IPS-NIHi11 (cell line): ENCODE measurements around the gene MTUS2.

ENCODE experiments used
- DNase-seq: peaks from one replicate; pipeline ENCODE4 v3.0.0; 2012; ENCODE audit warnings: mixed read lengths, low spot score

Gene MTUS2

GRCh38 chr13:29108068-29108786, 288.1 kb downstream of the MTUS2 start:
- no peak for DNase-seq

GRCh38 chr13:29109987-29110386, 289.8 kb downstream of the MTUS2 start:
- DNase-seq: no peak

DNA sequence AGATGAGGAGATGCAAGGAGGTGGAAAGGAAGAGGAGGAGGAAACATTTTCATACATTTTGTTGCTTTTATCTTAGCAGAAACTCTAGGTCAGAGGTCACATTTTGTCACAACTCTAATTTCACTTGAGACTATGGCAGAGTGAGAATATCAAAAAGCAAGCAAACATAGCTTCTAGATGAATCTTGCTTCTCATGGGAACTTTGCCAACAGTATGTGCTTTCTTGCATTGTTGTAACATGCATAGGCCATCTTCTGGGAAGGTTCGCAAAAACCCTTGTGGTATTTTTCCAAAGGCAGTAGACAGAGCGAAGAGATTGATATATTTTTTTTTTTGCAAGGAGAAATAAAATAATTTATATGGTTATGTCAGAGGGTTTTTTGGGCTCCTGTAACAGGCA, 291.3 kb downstream of the MTUS2 start:
- no peak for DNase-seq

DNA sequence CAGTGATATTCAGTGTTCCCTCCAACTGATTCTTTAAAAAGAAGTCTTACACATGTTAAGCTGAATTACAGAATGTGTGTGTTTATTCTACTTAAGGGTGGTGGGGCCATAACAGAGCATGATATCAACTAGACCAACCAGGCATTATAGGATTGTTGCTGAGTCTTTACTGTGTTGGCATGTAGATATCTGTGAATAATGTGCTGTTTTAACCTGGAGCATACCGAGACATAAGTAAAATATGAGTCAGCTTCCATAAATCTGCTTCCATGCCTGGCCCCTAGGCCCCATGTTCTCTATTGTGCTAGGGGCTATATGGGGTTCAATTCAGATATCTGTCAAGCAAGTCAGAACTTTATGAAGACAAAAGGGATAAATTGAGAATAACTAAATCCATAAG, 295.7 kb downstream of the MTUS2 start:
- no peak for DNase-seq

DNA sequence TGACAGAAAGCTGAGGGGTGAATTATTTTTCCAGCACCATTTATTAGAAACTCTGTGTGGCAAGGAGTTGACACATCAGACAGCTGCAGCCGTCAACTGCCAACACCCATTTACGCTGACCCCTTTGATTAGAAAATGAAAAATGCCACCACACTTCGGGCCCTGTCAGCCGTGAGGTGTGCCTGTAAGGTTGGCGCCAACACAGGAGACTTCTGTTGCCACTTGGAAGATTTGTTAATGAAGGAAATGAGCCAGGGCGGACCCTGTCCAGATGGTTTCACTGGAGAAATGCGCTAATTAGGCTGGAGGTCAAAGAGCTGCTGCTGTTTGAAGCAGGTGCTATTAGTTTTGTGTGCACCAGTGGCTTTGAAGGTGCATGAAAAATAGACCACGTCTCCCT, 297.5 kb downstream of the MTUS2 start:
- DNase-seq: no peak

DNA sequence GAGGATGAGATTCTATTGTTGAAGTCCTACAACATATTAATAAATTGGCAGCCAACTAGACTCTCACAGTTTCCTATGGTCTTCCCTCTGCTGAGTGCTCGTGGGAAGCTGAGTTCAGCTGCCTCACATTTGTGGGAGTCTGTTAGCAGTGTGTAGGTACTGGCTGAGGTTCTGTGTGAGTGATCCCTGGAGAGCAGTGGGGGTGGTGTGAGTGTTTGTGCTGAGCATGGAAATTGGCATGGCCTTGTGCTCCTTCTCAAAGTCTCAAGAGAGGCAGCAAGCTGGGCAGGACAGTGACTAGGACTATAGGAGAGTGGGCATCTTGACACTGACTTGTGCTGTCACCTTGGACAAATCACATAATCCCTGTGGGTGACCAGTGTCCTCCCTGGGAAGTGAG, 298.3 kb downstream of the MTUS2 start:
- no peak for DNase-seq

GRCh38 chr13:29125191-29125933, 305.2 kb downstream of the MTUS2 start:
- DNase-seq: peak; percentile 15

GRCh38 chr13:29125934-29126424, 305.8 kb downstream of the MTUS2 start:
- DNase-seq: no peak

GRCh38 chr13:29129616-29130015, 309.5 kb downstream of the MTUS2 start:
- no peak for DNase-seq

DNA sequence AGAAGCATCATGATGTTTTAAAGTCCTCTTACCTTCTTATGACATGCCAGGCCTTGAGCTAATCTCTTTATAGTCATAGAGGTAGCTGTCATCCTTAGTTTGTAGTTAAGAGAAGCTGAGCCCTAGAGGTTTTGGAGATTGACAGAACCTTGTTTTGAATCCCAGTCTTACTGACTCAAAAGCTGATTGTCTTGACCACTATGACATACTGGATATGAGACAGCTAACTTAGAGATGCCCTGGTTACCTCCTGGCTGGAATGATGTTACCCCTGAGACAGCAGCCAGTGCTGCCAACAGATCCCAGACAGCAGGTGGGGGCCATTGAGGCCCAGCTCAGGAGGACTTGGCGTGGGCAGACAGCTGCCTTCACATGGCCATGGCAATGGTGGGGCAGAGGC, 311.0 kb downstream of the MTUS2 start:
- no peak for DNase-seq

DNA sequence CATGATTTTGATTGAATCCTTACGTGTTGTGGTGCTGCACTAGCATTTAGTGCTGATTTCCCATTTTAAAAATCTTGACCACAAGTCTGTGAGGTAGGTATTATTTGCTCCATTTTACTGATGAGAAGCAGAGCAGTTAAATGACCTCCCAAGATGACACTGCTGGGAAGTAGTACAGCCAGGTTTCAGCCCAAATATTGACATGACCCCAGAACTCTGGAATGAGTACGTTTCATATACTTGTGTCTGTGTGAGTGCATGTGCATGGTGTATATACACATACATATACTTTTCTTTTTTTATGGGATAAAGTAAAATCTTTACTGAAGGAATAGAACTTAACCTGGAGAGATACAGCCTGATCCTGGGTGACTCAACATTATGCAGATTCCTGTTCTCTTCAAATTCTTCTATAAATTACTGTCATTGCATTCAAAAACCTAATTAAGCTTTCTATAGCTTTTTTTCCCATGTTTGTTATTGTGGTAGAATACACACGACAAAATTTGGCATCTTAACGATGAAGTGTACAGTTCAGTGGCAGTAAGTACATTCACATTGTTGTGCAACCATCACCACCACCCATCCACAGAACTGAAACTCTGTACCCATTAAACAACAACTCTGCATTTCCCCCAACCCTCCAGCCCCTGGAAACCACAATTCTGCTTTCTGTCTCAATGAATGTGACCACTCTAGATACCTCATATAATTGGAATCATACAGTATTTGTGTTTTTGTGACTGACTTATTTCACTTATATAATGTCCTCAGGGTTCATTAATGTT, 311.9 kb downstream of the MTUS2 start:
- DNase-seq: no peak

DNA sequence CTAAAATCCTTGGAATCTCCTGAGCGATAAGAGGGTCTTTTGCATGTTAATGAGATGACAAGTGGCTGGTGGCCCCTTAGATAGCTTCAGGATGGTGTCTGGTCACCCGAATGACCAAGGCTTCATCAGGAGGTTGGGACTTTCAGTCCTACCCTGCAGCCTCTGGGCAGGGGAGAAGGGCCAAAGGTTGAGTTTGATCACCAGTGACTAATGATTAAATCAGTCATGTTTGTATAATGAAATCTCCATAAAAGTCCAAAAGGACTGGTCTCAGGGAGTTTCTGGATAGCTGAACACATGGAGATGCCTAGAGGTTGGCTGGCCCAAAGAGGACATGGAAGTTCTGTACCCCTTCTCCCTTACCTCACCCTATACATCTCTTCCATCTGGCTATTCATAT, 316.2 kb downstream of the MTUS2 start:
- DNase-seq: no peak

- no peak for DNase-seq
Observed at GRCh38 chr13:29137016-29137415, 316.9 kb downstream of the MTUS2 start.

GRCh38 chr13:29137995-29138394, 317.9 kb downstream of the MTUS2 start:
- no peak for DNase-seq

DNA sequence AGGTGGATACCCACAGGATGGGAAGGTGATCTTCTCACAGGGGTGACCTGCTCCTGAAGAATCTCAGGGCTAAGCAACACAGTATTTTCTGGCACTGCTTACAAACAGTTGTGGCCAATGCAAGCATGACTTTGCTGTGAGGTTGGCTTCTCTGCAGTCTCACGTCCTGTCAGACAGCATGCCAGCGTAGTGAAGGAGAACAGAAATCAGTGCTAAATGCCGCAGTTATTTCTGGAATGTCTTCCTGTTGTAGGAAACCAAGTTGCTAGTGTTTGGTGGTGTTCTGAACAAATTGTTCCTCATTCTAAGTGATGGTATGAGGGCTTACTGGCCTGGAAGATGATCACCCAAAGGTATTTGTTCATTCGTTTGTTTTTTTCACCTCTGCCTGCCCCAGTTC, 320.1 kb downstream of the MTUS2 start:
- DNase-seq: peak; percentile 23

GRCh38 chr13:29143847-29144246, 323.7 kb downstream of the MTUS2 start:
- no peak for DNase-seq

- no peak for DNase-seq
Observed at GRCh38 chr13:29154390-29154789, 334.3 kb downstream of the MTUS2 start.

DNA sequence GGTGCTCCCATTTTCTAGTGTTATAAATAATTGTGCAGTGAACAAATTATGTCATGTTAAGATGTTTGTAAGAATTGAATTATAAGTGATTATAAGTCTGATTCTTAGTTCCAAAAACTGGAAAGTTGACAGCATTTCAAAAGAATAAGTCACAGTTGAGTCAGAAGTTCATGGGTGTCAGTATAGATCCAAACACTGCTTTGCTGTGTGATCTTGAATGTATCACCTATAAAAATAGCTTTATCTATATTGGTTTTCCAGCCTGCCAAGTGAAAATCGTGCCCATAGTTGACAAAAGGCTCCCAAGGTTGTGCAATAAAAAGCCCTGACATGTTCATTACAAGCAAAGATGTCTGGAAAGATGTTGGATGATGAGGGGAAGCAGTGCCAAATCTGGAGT, 336.0 kb downstream of the MTUS2 start:
- DNase-seq: no peak

DNA sequence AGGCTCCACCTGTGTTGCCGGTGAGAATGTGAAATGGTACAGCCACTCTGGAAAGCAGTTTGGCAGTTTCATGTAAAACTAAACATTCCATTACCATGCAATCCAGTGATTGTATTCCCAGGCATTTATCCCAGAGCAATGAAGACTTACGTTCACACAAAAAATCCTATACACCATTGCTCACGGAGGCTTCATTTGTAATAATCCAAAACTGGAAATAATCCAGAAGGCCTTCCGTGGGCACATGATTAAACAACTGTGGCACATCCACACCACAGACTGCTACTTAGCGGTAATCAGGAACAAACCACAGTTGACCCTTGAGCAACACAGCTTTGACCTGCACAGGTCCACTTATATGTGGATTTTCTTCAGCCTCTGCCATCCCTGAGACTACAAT, 339.7 kb downstream of the MTUS2 start:
- DNase-seq: no peak

DNA sequence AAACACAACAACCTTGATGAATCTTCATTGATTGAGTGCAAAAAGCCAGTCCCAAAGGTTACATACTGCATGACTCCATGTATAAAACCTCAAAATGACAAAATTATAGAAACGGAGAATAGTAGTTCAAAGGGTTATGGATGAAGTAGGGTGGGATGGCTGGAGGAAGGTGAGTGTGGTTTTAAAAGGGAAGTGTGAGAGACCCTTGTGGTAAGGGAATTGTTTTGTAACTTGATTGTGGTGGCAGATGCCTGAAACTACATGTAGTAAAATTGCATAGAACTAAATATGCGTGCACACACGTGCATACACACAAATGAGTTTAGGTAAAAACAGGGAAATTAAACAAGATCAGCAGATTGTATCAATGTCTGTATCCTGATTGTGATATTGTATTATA, 340.7 kb downstream of the MTUS2 start:
- DNase-seq: no peak

- DNase-seq: no peak
Observed at GRCh38 chr13:29161676-29162075, 341.5 kb downstream of the MTUS2 start.

GRCh38 chr13:29162638-29163235, 342.6 kb downstream of the MTUS2 start:
- no peak for DNase-seq
